H1 (cell line): ENCODE results near the gene SNAP47.

ENCODE experiments used
- ASH2L ChIP-seq: fragments of 200-600, 300-600 bp; sonication (generic); IDR thresholded peaks from one replicate; pipeline ENCODE4 v1.7.1; 2017; ENCODE audit warnings: low read length
- CTCF ChIP-seq, 3 experiments: IDR thresholded peaks; 1 replicate in 2 of 3; 2 replicates in 1 of 3; pipeline versions ENCODE4 v1.5.1 to v1.6.1; 2011; ENCODE audit warnings: low read length in 3 of 3, mild to moderate bottlenecking in 3 of 3, inconsistent platforms in 2 of 3, low read depth in 1 of 3, moderate library complexity in 1 of 3; ENCODE audit not compliant: insufficient read depth in 1 of 3; ENCODE audit errors: control extremely low read depth in 1 of 3
- EP300 ChIP-seq, 2 experiments: IDR thresholded peaks; 1 replicate in 1 of 2; 2 replicates in 1 of 2; pipeline ENCODE4 v1.6.1; 2011 to 2012; ENCODE audit warnings: low read depth in 2 of 2, low read length in 2 of 2, mild to moderate bottlenecking in 2 of 2, borderline replicate concordance in 1 of 2, inconsistent platforms in 1 of 2, moderate library complexity in 1 of 2
- JUN ChIP-seq: IDR thresholded peaks from 2 replicates; pipeline ENCODE4 v1.6.1; 2011; ENCODE audit warnings: low read depth, mild to moderate bottlenecking, improper control_type of control experiment, low read length
- JUND ChIP-seq: IDR thresholded peaks from 2 replicates; pipeline ENCODE4 v1.6.1; 2011; ENCODE audit warnings: mild to moderate bottlenecking, improper control_type of control experiment, low read length
- PHF8 ChIP-seq: fragments of 200-600 bp; sonication (generic); conservative IDR thresholded peaks from 2 replicates; pipeline ENCODE4 v1.7.1; 2012; ENCODE audit warnings: low read depth, mild to moderate bottlenecking, inconsistent platforms, low read length, moderate library complexity
- POLR2A ChIP-seq, 2 experiments: IDR thresholded peaks; 1 replicate in 1 of 2; 2 replicates in 1 of 2; pipeline ENCODE4 v1.6.1; 2011; ENCODE audit warnings: low read depth in 2 of 2, low read length in 2 of 2, mild to moderate bottlenecking in 2 of 2; ENCODE audit errors: control extremely low read depth in 1 of 2
- RFX5 ChIP-seq: IDR thresholded peaks from 2 replicates; pipeline ENCODE4 v1.6.1; 2011; ENCODE audit warnings: low read depth, low read length, improper control_type of control experiment, borderline replicate concordance
- RXRA ChIP-seq: IDR thresholded peaks from 2 replicates; pipeline ENCODE4 v1.6.1; 2011; ENCODE audit warnings: low read depth, mild to moderate bottlenecking, low read length, moderate library complexity; ENCODE audit not compliant: insufficient read depth

- TF ChIP-seq JUND = no peak
- TF ChIP-seq CTCF (IDR thresholded peaks at IDR 0.05; ENCODE audit: control extremely low read depth in 1 of 3, insufficient read depth in 1 of 3, low read depth in 1 of 3, low read length in 3 of 3) = no peak
- TF ChIP-seq PHF8 = no peak
- no peak for TF ChIP-seq ASH2L
- no peak for TF ChIP-seq RFX5
- TF ChIP-seq POLR2A (IDR thresholded peaks at IDR 0.05; ENCODE audit: control extremely low read depth in 1 of 2, low read depth in 2 of 2, low read length in 2 of 2) = no peak
- no peak for TF ChIP-seq JUN
- TF ChIP-seq EP300 (IDR thresholded peaks at IDR 0.05; ENCODE audit: borderline replicate concordance in 1 of 2, low read depth in 2 of 2, low read length in 2 of 2) = no peak
- no peak for TF ChIP-seq RXRA
Observed at GRCh38 chr1:227697321-227697864, 37.8 kb upstream of the SNAP47 start.
